ENCODE results near the gene SERTM1.

The SERTM1 gene

GRCh38 chr13:36712290-36712689, 38.5 kb downstream of the SERTM1 start:
- DNase-seq (ENCODE audit: low spot score): no peak

- no peak for DNase-seq (ENCODE audit: low spot score)
Measured at GRCh38 chr13:36712770-36713169, 39.0 kb downstream of the SERTM1 start.

GRCh38 chr13:36713887-36714286, 40.1 kb downstream of the SERTM1 start:
- DNase-seq (ENCODE audit: low spot score): no peak

GRCh38 chr13:36715841-36716240, 42.0 kb downstream of the SERTM1 start:
- no peak for DNase-seq (ENCODE audit: low spot score)

GRCh38 chr13:36717017-36717416, 43.2 kb downstream of the SERTM1 start:
- no peak for DNase-seq (ENCODE audit: low spot score)

- no peak for DNase-seq (ENCODE audit: low spot score)
Measured at GRCh38 chr13:36717966-36718545, 44.2 kb downstream of the SERTM1 start.

- DNase-seq (ENCODE audit: low spot score): no peak
Measured at GRCh38 chr13:36718686-36719085, 44.9 kb downstream of the SERTM1 start.

GRCh38 chr13:36724141-36724540, 50.3 kb downstream of the SERTM1 start:
- no peak for DNase-seq (ENCODE audit: low spot score)

- no peak for DNase-seq (ENCODE audit: low spot score)
Measured at GRCh38 chr13:36725936-36726335, 52.1 kb downstream of the SERTM1 start.

GRCh38 chr13:36728006-36728405, 54.2 kb downstream of the SERTM1 start:
- no peak for DNase-seq (ENCODE audit: low spot score)

GRCh38 chr13:36736119-36736726, 62.4 kb downstream of the SERTM1 start:
- DNase-seq (ENCODE audit: low spot score): peak; percentile 52

GRCh38 chr13:36737524-36738083, 63.8 kb downstream of the SERTM1 start:
- DNase-seq (ENCODE audit: low spot score): no peak

GRCh38 chr13:36745436-36745835, 71.6 kb downstream of the SERTM1 start:
- no peak for DNase-seq (ENCODE audit: low spot score)

- no peak for DNase-seq (ENCODE audit: low spot score)
Measured at GRCh38 chr13:36746051-36746450, 72.2 kb downstream of the SERTM1 start.

All from globus pallidus (tissue), 1 donor.